Right ventricle myocardium superior (tissue), 1 donor: ENCODE data around the gene SND1. TPM values are rescaled to one million over a fixed set of nuclear protein-coding genes. Genes with fewer than 3 reads are reported as not detected.

Experiments used
- ATAC-seq: fragments of 200-7000 bp; cut with Tn5 transposase; one replicate; pipeline ENCODE4 v1.9.1; 2020; ENCODE audit warnings: mild to moderate bottlenecking; ENCODE audit not compliant: poor library complexity
- DNase-seq: peaks from one replicate; pipeline ENCODE4 v3.0.0-alpha.2; 2020
- intact Hi-C: fragments of 100-400 bp; cut with DNase I; formaldehyde crosslinking; loops from one replicate; pipeline ENCODE4 v1.11.2; 2022
- total RNA-seq: library from RNA; stranded (reverse); fragmentation: NEBNext Ultra II Directional; extraction: Animal tissue kit (Norgen Biotek cat#: 25700); gene quantifications from one replicate; pipeline ENCODE4 v1.2.1, GENCODE V29; 2021
- donor health status: DM: no; HTN: yes; CAD: no; lungs with severe emphysema.

The SND1 gene
- total RNA-seq, 1 donor from 2014 or later, result 81.9 TPM

- intact Hi-C loops, result loop anchor here (10.0 kb wide), 1 partner anchor 424 kb away; no protein-coding TSS in a partner anchor
Observed at GRCh38 chr7:127710635-127711034, 58.6 kb downstream of the SND1 start.

GRCh38 chr7:127711872-127712271 is 59.9 kb downstream of the SND1 start:
- no peak for ATAC-seq
- DNase-seq, result no peak
- intact Hi-C loops, result loop anchor here (10.0 kb wide), 1 partner anchor 423 kb away; no protein-coding TSS in a partner anchor

More at GRCh38 chr7:127710635-127711034, 58.6 kb downstream of the SND1 start:
- DNase-seq (no peak), ATAC-seq (no peak)

- ATAC-seq (no peak), DNase-seq (no peak)
- intact Hi-C loops, result loop anchor here (10.0 kb wide), 1 partner anchor 422 kb away; no protein-coding TSS in a partner anchor
Observed at GRCh38 chr7:127713006-127713405, 61.0 kb downstream of the SND1 start.

GRCh38 chr7:127713758-127714157 is 61.8 kb downstream of the SND1 start:
- ATAC-seq, result no peak
- peak; percentile 43 for DNase-seq
- intact Hi-C loops, result loop anchor here (10.0 kb wide), 1 partner anchor 421 kb away; no protein-coding TSS in a partner anchor

GRCh38 chr7:127715272-127715671 is 63.3 kb downstream of the SND1 start:
- DNase-seq, result no peak
- intact Hi-C loops, result loop anchor here (10.0 kb wide), 1 partner anchor 420 kb away; no protein-coding TSS in a partner anchor
- ATAC-seq, result no peak

GRCh38 chr7:127715901-127716300 is 63.9 kb downstream of the SND1 start:
- intact Hi-C loops, result loop anchor here (10.0 kb wide), 1 partner anchor 419 kb away; no protein-coding TSS in a partner anchor
- no peak for DNase-seq
- no peak for ATAC-seq

DNA sequence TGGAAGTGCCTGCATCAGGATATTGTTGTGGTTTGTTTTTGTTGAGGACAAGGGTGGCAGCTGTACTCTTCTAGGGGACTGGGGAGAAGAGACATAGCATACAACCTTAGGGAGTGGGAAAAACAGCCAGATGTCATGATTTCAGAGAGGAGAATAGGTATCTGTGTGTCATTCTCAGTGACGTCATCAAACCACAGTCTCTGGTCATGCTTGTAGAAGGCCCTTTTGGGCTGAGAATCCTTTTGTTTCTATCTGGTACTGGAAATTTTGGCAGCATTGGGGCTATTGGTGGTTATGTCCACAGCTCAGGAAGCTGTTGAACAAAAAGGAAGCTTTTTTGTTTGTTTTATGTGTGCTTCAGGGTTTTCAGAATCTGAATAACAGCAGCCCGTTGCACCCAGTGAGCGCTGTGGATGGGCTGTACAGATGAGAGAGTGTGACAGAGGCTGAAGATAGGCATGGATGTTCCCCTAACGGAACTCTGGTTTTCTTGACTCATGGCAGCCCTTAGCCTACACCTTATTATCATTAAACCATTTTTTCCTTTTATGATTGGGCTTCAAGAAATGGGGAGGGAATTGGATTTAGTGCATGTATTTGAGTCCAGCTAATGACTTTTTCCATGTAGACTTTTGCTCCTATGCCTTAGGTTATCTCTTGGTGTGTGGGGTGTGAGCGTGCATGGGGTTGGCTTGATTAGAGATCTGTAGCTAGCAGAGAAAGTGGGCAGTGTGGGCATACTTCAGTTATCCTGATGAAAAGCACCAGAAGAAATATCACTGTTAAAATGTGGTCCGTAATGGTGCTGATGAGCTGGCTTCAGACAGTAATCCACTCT is 65.7 kb downstream of the SND1 start:
- DNase-seq, result no peak
- no peak for ATAC-seq
- intact Hi-C loops, result loop anchor here (10.0 kb wide), 1 partner anchor 417 kb away; no protein-coding TSS in a partner anchor

- no peak for ATAC-seq
- DNase-seq, result no peak
- intact Hi-C loops, result loop anchor here (10.0 kb wide), 1 partner anchor 416 kb away; no protein-coding TSS in a partner anchor
Observed at GRCh38 chr7:127718340-127718679, 66.3 kb downstream of the SND1 start.

DNA sequence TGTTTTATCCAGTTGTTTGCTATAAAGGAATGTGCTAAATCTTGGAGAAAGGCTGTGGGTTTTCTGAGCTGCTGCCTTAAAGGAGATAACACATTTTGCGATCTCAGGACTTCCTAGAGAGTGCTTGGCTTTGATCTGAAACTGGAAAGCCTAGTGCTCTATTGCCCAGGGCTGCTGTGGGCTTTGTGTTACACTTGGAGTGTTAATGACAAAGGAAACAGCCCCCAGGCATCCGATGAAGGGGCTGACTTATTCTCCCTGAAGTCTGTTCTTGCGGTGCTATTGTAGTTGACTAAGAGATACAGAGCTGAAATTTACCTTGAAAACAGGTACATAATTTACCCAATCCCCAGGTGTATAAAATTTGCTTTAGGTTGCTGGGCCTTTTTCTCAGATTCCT is 74.5 kb downstream of the SND1 start:
- ATAC-seq, result no peak
- intact Hi-C loops, result no loop called here
- no peak for DNase-seq

- no peak for ATAC-seq
- intact Hi-C loops, result no loop called here
Observed at GRCh38 chr7:127730658-127731276, 78.8 kb downstream of the SND1 start.

DNA sequence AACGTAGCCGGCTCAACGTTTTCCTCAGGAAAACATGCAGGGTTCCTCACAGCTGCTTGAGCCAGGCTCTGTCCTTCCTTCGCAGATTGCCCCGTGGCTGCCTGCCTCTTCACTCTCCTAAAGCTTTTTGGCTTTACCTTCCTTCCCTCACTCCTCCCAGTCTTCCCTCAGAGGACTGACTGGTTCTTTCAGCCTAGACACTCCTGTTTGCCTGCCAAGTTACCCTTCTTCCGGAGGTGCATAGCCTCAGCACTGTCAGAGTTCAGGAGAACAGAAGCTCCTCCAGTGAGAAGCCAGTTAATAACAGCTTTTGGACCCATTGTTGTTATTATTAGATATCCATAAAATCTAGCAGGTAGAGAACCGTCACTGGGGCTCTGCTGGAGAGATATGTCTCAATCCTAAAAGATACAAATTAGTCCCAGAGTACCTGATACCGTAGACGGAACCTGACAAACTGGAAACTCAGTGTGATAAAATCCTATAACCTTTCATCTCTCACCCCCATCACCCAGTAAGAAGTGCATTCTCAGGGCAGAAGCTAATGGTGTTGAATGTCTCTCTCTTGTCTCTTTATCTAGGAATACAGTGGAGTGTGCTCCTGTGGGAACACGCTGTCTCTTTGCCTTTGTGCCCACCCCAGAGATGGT is 79.6 kb downstream of the SND1 start:
- intact Hi-C loops, result no loop called here
- no peak for ATAC-seq
- no peak for DNase-seq

More at GRCh38 chr7:127730658-127731276, 78.8 kb downstream of the SND1 start:
- DNase-seq, result no peak

DNA sequence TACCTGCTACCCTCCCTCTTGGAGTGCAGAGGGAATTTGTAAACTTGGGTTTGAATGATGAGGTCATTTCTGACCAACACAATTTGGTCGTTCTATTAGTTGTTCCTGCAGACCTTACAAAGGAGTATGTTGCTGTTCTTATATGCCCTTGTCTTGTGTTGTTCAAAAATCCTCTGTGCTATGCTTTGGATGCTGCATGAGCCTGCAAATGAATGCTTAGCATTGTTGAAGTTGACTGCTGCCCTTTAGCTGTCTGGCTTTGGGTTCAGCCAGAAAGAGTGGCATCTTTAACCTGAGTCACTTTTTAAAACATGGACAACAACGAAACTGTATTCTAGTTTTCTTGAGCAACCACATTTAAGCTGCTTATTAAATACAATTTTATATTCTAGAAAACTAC is 80.3 kb downstream of the SND1 start:
- ATAC-seq (no peak), DNase-seq (no peak)
- intact Hi-C loops, result no loop called here

DNA sequence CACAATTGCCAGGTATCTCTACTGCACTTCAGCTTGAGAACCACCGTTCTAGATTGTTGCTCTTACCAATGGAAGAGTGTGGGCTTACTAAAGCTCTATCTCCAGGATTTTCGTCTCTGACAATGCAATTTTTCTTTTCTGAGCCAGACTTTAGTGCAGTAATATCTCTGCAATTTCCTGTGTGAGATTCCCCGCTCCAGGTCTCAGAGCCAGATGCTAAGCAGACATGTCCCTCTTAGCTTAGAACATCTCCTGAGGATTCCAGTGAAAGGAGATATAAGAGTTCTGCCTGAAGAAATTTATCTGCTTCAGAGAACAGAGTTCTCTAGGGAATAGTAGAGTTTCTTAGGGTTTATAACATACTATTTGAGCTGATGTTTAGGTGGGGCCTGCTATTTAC is 82.0 kb downstream of the SND1 start:
- ATAC-seq (no peak), DNase-seq (no peak)
- intact Hi-C loops, result no loop called here

DNA sequence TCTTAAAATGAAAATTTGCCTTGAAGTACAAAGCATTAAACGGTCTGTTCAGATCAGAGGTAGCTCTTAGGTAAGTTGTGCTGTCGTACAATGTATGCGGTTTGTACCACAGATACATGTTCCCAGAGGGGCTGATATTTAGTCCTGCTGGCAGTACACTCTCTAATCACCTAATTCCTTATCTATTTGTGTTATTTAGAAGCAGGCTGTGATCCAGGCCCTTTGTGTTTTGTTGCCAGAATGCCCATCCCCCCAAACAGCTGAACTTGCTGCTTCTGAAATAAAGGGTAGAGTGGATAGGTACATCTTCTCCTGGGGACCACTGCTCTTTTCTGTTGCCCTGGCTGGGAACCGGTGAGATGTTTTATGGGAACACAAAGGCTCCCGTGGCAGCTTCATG is 84.5 kb downstream of the SND1 start:
- ATAC-seq (peak; percentile 45), DNase-seq (no peak)
- intact Hi-C loops, result no loop called here

GRCh38 chr7:127738859-127739258 is 86.9 kb downstream of the SND1 start:
- ATAC-seq, result no peak
- intact Hi-C loops, result no loop called here
- DNase-seq, result no peak

DNA sequence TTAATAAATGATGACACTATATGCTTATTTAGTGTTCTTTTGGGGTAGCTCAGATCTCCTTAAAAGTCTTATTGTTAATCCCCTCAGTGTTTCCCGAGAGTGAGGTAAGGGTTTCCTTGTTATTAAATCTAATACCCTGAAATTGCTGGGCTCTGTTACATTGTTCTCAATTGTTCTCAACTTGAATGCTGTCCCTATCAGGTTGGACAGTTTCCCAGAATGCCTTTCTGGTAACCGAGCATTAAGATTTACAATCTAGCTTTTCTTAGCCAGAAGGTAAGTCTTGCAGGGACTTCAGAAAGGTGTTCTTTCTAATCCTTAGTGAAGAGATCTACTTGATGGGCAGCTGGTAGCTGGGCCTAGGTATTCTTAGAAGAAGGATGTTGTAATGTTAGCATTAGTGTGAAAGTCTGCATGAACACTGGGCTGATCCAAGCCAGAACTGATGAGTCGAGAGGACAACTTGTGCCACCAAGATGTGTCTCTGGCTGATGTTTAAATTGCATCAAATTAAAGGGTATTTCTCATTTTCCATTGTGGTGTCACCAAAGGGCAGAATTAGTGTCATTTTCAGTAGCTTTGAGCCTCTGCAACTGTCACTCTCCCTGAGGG is 89.9 kb downstream of the SND1 start:
- intact Hi-C loops, result no loop called here
- DNase-seq (no peak), ATAC-seq (peak; percentile 48)

- ATAC-seq (no peak), DNase-seq (no peak)
- intact Hi-C loops, result no loop called here
Observed at GRCh38 chr7:127745445-127745844, 93.5 kb downstream of the SND1 start.

DNA sequence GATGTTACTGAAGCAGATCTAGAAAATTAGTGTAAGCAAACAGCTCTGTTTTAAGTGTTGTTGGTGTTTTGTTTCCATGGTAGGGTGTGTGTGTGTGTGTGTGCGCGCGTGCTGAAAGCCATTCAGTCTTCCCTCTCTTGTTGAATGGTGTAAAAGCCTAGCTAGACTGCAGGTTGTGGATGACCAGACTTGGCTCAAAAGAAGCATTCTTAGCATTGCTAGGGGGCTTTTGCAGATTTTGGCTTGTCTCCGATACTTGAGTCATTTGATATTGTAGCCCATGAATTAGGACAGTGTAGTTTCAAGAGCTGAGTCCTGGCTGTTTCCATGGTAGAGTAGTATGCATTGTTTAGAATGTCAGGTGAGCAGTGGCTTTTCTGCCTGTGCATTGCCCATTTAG is 99.1 kb downstream of the SND1 start:
- ATAC-seq (no peak), DNase-seq (no peak)
- intact Hi-C loops, result no loop called here
